ENCODE results near the gene CAND1.

DNA sequence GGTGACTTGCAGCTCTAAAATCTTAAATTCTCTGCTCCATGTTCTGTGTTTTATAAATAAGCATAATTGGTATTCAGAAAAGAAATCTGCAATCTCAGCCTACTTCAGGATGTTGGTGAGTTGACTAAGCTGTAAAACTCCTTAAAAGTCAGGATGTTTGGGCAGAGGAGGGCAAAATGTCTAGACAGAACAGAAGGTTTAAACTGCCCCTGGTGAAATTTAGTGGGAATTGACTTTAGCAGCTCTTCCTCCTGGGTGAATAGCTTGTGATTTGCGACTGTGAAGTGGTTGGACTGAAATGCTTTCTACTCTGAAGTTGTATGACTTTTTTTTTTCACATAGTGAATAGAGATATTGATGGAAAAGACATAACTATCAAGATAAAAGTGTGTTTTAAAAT, 85.8 kb downstream of the CAND1 start:
- TF ChIP-seq BRCA1 (IDR thresholded peaks at IDR 0.05), result no peak
- TF ChIP-seq BRCA1 (CRISPR knock-in tag; IDR thresholded peaks at IDR 0.05), result no peak
- TF ChIP-seq TEAD4 (IDR thresholded peaks at IDR 0.05; ENCODE audit: low read length), result no peak
- TF ChIP-seq TEAD4 (CRISPR knock-in tag; IDR thresholded peaks at IDR 0.05; ENCODE audit: borderline replicate concordance), result no peak
- TF ChIP-seq CHD2 (IDR thresholded peaks at IDR 0.05; ENCODE audit: low read depth, low read length), result no peak
- no peak for TF ChIP-seq DPF2 (IDR thresholded peaks at IDR 0.05)
- no peak for TF ChIP-seq MXI1 (IDR thresholded peaks at IDR 0.05; ENCODE audit: low read depth, low read length)
- TF ChIP-seq, protein P1, sequence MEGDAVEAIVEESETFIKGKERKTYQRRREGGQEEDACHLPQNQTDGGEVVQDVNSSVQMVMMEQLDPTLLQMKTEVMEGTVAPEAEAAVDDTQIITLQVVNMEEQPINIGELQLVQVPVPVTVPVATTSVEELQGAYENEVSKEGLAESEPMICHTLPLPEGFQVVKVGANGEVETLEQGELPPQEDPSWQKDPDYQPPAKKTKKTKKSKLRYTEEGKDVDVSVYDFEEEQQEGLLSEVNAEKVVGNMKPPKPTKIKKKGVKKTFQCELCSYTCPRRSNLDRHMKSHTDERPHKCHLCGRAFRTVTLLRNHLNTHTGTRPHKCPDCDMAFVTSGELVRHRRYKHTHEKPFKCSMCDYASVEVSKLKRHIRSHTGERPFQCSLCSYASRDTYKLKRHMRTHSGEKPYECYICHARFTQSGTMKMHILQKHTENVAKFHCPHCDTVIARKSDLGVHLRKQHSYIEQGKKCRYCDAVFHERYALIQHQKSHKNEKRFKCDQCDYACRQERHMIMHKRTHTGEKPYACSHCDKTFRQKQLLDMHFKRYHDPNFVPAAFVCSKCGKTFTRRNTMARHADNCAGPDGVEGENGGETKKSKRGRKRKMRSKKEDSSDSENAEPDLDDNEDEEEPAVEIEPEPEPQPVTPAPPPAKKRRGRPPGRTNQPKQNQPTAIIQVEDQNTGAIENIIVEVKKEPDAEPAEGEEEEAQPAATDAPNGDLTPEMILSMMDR (IDR thresholded peaks at IDR 0.05 in 2 of 3, conservative IDR thresholded peaks at IDR 0.05 in 1 of 3; ENCODE audit: insufficient read depth in 2 of 3, low read depth in 1 of 3, low read length in 3 of 3), result no peak
- no peak for TF ChIP-seq CREB1 (IDR thresholded peaks at IDR 0.05)
- TF ChIP-seq CREB1 (CRISPR knock-in tag; IDR thresholded peaks at IDR 0.05), result no peak
- TF ChIP-seq KHSRP (IDR thresholded peaks at IDR 0.05), result no peak
- TF ChIP-seq CREM (IDR thresholded peaks at IDR 0.05; ENCODE audit: low read depth), result no peak
- TF ChIP-seq, protein P2, sequence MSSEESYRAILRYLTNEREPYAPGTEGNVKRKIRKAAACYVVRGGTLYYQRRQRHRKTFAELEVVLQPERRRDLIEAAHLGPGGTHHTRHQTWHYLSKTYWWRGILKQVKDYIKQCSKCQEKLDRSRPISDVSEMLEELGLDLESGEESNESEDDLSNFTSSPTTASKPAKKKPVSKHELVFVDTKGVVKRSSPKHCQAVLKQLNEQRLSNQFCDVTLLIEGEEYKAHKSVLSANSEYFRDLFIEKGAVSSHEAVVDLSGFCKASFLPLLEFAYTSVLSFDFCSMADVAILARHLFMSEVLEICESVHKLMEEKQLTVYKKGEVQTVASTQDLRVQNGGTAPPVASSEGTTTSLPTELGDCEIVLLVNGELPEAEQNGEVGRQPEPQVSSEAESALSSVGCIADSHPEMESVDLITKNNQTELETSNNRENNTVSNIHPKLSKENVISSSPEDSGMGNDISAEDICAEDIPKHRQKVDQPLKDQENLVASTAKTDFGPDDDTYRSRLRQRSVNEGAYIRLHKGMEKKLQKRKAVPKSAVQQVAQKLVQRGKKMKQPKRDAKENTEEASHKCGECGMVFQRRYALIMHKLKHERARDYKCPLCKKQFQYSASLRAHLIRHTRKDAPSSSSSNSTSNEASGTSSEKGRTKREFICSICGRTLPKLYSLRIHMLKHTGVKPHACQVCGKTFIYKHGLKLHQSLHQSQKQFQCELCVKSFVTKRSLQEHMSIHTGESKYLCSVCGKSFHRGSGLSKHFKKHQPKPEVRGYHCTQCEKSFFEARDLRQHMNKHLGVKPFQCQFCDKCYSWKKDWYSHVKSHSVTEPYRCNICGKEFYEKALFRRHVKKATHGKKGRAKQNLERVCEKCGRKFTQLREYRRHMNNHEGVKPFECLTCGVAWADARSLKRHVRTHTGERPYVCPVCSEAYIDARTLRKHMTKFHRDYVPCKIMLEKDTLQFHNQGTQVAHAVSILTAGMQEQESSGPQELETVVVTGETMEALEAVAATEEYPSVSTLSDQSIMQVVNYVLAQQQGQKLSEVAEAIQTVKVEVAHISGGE (CRISPR knock-in tag; IDR thresholded peaks at IDR 0.05), result no peak
- TF ChIP-seq EZH2 (IDR thresholded peaks at IDR 0.05; ENCODE audit: borderline replicate concordance, low read depth, low read length), result no peak
- TF ChIP-seq POLR2G (IDR thresholded peaks at IDR 0.05; ENCODE audit: low read depth, low read length), result no peak
- no peak for TF ChIP-seq POLR2AphosphoS5 (IDR thresholded peaks at IDR 0.05; ENCODE audit: control insufficient read depth, insufficient read depth, low read depth, low read length)

All from K562 (cell line).